ENCODE data around the gene POC5.

Gene POC5

GRCh38 chr5:75660678-75661465, 56.4 kb downstream of the POC5 start:
- DNase-seq (ENCODE audit: low read depth in 2 of 2), result no peak

GRCh38 chr5:75659791-75660450, 57.3 kb downstream of the POC5 start:
- no peak for DNase-seq (ENCODE audit: low read depth in 2 of 2)

DNA sequence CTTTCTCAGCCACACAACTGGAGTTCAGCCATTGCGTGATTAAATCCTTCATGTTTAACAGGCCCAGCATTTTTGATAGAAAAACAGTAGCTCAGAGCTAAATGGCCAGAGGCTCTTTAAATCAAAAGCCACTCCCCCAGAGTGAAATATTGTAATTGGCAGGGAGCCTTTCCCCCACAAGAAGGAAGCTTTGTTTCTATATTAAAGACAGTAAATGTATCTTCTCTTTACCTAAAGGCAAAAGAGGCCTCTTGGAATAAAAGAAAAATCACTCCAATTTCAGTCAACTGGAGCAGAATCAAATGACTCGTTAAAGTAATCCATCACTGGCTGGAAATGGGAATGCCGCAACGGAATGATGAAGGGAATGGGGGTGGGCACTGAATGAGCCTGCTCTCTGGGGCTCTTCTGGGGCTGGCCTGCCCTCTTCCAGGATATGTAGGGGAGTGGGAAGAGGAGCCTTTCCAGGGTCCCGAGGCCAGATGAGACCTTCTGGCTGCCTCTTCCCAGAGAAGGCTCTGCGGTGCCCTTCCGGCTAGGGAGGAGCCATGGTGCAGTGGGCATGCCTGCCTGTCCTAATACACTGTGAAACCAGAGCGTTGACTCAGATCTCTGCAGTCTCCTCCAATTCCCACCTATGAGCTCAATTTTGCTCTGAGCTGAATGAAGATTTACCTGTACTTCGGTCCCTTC, 60.8 kb downstream of the POC5 start:
- DNase-seq (ENCODE audit: low read depth in 2 of 2), result no peak

GRCh38 chr5:75654693-75655295, 62.4 kb downstream of the POC5 start:
- no peak for DNase-seq (ENCODE audit: low read depth in 2 of 2)

GRCh38 chr5:75653521-75653920, 63.7 kb downstream of the POC5 start:
- DNase-seq (ENCODE audit: low read depth in 2 of 2), result no peak

DNA sequence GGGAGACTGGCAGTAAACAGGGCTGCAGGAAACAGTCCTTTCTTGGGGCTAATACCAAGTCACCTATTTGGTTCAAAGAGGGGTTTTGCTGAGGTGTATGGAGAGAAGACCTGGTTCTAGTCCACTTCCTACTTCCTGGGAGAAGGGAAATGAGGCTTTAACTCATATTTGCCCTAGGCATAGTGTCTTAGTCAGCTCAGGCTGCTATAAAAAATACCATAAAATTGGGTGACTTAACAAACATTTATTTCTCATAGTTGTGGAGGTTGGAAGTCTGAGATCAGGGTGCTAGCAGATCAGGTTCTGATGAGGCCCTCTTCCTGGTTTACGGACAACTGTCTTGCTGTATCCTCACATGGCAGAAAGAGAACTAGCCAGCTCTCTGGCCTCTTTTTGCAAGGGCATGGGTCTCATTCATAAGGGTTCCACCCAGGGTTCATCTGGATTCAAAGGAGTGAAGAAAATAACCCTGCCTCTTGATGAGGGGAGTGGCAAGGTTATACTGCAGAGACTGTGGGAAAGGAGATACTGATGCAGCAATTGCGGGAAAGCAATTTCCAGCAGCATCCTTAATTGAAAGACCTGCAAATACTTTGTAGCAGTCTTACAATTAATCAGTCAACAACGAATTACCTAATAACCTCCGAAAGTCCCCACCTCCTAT, 65.5 kb downstream of the POC5 start:
- no peak for DNase-seq (ENCODE audit: low read depth in 2 of 2)

GRCh38 chr5:75648712-75649111, 68.5 kb downstream of the POC5 start:
- DNase-seq (ENCODE audit: low read depth in 2 of 2), result no peak

DNA sequence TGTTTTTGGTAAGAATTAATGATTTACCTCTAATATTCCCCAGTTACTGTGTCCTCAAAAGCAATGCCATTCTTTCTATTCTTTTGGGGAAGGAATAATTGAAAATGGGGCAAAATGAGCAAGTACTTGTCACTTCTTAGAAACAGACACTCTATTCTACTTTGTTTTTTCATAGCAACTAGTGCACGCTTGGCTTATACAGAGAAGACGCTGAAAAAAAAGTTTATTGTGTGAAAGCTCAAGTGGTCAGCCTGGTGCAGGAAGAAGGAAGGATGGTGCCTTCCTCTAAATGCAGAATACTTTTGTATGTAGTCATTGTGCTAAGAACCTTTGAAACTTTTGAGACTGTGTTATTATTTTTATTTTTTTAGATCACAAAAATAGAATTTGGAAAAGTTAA, 76.4 kb downstream of the POC5 start:
- DNase-seq (ENCODE audit: low read depth in 2 of 2), result no peak

GRCh38 chr5:75640395-75640794, 76.8 kb downstream of the POC5 start:
- DNase-seq (ENCODE audit: low read depth in 2 of 2), result no peak

DNA sequence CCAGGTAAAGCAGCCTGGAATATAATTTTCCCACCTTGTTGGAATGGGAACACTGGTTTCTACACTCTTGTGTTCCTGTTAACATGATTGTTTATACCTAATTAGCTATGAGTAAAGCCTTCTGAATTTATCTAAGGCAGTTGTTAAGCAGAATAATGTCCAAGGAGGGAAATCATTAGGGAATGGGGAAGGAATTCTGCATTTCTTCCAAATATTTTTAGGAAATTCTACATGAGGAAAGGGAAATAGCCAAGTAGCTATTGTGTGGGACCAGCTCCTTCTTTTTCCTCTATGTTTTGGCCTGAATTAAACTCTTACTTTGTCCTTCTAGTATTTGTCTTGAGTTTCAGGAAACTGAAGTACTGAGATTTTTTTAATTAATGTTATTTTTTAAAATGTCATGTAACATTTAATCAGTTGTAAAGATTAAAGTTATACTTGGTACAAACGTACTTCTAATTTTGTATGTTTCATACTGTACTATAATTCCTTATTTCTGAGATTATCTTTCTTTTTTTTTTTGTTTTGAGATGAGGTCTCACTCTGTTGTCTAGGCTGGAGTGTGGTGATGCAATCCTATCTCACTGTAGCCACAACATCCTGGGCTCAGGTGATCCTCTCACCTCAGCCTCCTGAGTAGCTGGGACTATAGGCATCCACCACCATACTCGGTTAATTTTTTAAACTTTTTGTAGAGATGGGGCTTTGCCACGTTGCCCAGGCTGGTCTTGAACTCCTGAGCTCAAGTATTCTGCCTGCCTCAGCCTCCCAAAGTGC, 77.5 kb downstream of the POC5 start:
- DNase-seq (ENCODE audit: low read depth in 2 of 2), result no peak

DNA sequence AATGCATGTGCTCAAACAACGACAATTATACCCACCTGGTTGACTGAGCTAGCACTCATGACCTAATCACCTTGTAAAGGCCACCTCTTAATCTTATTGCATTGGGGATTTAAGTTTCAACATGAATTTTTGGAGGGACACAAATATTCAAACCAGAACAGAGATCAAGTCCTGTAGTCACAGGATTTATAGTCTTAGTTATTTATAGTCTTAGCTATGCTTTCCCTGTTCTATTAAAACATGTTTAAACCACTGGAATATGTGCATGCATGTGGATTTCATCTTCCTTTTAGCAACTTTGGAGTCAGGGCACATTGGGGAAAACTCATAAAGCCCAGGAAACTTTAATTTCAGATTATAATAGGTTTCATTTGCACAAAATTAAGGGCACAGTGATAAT, 79.3 kb downstream of the POC5 start:
- DNase-seq (ENCODE audit: low read depth in 2 of 2), result no peak

GRCh38 chr5:75632321-75632720, 84.9 kb downstream of the POC5 start:
- DNase-seq (ENCODE audit: low read depth in 2 of 2), result no peak

- no peak for DNase-seq (ENCODE audit: low read depth in 2 of 2)
Measured at GRCh38 chr5:75630875-75631274, 86.4 kb downstream of the POC5 start.

GRCh38 chr5:75627801-75628200, 89.4 kb downstream of the POC5 start:
- no peak for DNase-seq (ENCODE audit: low read depth in 2 of 2)

GRCh38 chr5:75626959-75627358, 90.3 kb downstream of the POC5 start:
- DNase-seq (ENCODE audit: low read depth in 2 of 2), result no peak

Measured in stimulated activated CD8-positive, alpha-beta memory T cell treated with anti-CD3 and anti-CD28 coated beads, Interleukin-15, amount 100 ng/mL, for 48 hours (primary cell).